ENCODE measurements around the gene LAMB4. TPM values are rescaled to one million over a fixed set of nuclear protein-coding genes. Genes with fewer than 3 reads are reported as not detected.

Gene LAMB4
- total RNA-seq, 1 experiment from 2014 or later = not detected

DNA sequence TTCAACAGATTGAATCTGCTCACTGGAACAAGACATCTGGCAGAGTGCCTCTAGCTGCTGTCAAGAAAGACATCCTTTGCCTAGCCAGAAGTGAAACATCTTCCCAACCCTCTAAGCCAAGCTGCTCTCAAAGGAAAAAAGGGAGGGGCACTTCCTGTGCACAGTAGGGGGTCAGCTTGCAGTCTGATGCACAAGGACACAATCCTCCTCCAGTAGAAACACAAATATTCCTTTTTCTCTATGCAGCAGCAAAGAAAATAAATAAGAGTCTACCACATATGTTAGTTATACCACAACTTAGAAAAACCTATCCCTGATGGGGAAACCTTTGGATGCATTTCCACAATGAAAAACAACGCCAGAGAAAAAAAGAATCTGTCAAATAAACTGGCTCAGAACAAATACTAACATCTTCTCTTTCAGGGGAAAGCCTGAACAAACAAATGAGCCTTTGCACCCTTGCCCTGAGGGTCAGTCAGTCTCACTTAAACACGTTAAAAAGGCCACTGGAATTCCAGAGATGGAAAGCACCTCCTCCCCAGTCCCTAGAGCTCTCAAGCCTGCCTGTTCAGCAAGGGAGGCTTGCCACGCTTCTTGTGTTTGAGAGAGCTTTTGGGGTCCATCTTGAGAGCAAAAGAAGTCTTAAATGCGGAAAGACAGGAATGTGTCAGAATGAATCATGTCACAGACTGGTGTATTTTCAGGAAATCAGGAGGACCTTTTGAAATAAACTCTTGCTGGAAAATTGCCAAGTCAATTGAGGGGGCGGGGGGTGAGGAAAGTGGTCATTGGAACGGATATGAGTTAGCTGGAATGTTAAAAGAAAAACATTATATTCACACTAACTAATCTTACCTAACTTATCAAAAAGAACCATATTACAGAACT is 134.7 kb downstream of the LAMB4 start:
- Histone ChIP-seq H3K4me3 (ENCODE audit: low read length) (no peak overlapping the region), H3K27ac (ENCODE audit: low read length) (no peak overlapping the region), H4K20me1 (ENCODE audit: insufficient read depth, low read depth, low read length) (no peaks in the 10 kb centered on the region), H2AFZ (ENCODE audit: low read length) (no peak overlapping the region), H3K4me1 (ENCODE audit: low read length) (no peaks in the 10 kb centered on the region), H3K36me3 (ENCODE audit: insufficient read depth, low read length) (no peaks in the 10 kb centered on the region), H3K4me2 (ENCODE audit: low read depth, low read length, poor library complexity, severe bottlenecking) (no peak overlapping the region), H3K9me2 (replicated peaks; ENCODE audit: insufficient read depth, low read length) (no peaks in the 10 kb centered on the region), H3K9ac (ENCODE audit: low read length) (no peak overlapping the region), H3K27me3 (ENCODE audit: low read length) (no peaks in the 10 kb centered on the region), H3K9me3 (ENCODE audit: low read length) (no peaks in the 10 kb centered on the region), H3K79me2 (ENCODE audit: low read length) (no peaks in the 10 kb centered on the region)
- no peak for DNase-seq

DNA sequence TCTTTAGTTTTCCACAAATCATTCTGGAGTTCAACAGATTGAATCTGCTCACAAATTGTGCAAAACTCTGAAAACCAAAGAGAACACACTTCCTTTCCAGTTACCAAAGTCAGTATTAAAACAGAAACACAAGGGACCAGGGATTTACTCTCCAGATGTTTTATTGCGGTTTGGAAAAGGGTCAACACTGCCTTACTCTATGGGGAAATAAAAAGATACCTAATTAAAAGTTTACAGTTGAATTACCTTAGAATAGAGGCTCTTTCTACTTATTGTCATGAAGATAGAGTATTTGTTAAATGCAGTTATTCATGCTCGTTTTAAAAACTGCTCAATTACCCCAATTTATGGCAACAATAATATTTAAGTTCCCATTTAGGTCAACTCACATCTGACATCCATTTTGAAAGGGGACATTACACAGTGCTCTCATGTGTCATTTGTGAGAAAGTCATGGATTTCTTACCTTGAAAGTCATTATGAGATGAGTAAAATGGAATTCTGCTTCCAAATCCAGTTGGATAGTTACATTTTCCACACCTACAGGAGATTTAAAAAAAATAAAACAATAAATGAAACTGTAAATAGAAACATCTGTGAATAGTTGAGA is 135.6 kb downstream of the LAMB4 start:
- no peak overlapping the region for H3K9ac ChIP-seq (ENCODE audit: low read length)
- no peaks in the 10 kb centered on the region for H3K79me2 ChIP-seq (ENCODE audit: low read length)
- no peaks in the 10 kb centered on the region for H3K27me3 ChIP-seq (ENCODE audit: low read length)
- no peak overlapping the region for H3K27ac ChIP-seq (ENCODE audit: low read length)
- H3K36me3 ChIP-seq (ENCODE audit: insufficient read depth, low read length) = no peaks in the 10 kb centered on the region
- no peaks in the 10 kb centered on the region for H3K4me1 ChIP-seq (ENCODE audit: low read length)
- DNase-seq = no peak
- H3K4me2 ChIP-seq (ENCODE audit: low read depth, low read length, poor library complexity, severe bottlenecking) = no peak overlapping the region
- H2AFZ ChIP-seq (ENCODE audit: low read length) = no peak overlapping the region
- no peaks in the 10 kb centered on the region for H4K20me1 ChIP-seq (ENCODE audit: insufficient read depth, low read depth, low read length)
- H3K9me3 ChIP-seq (ENCODE audit: low read length) = no peaks in the 10 kb centered on the region
- H3K9me2 ChIP-seq (replicated peaks; ENCODE audit: insufficient read depth, low read length) = no peaks in the 10 kb centered on the region
- no peak overlapping the region for H3K4me3 ChIP-seq (ENCODE audit: low read length)

DNA sequence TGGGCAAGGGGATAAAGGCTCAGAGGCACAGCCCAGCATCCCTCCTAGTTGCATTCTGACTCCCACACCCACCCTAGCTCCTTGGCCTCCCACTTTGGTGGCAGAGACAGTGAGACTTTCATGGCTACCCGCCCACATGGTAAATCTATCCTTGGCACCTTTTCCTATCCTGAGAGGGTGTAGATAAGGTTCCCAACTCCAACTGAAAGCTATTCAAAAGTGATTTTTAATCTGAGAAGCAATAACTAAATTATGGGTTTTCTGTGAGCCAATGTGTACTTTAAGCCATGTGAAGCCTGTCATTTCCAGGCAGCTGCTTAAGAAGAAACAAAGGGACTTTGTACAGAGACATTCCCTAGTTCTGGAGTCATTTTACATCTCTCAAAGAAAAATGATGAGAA is 136.3 kb downstream of the LAMB4 start:
- no peak overlapping the region for H3K27ac ChIP-seq (ENCODE audit: low read length)
- no peaks in the 10 kb centered on the region for H3K4me1 ChIP-seq (ENCODE audit: low read length)
- no peak overlapping the region for H2AFZ ChIP-seq (ENCODE audit: low read length)
- H3K79me2 ChIP-seq (ENCODE audit: low read length) = no peaks in the 10 kb centered on the region
- H3K36me3 ChIP-seq (ENCODE audit: insufficient read depth, low read length) = no peaks in the 10 kb centered on the region
- H3K4me2 ChIP-seq (ENCODE audit: low read depth, low read length, poor library complexity, severe bottlenecking) = no peak overlapping the region
- DNase-seq = no peak
- no peak overlapping the region for H3K9ac ChIP-seq (ENCODE audit: low read length)
- no peaks in the 10 kb centered on the region for H3K9me3 ChIP-seq (ENCODE audit: low read length)
- H3K9me2 ChIP-seq (replicated peaks; ENCODE audit: insufficient read depth, low read length) = no peaks in the 10 kb centered on the region
- no peaks in the 10 kb centered on the region for H4K20me1 ChIP-seq (ENCODE audit: insufficient read depth, low read depth, low read length)
- no peak overlapping the region for H3K4me3 ChIP-seq (ENCODE audit: low read length)
- no peaks in the 10 kb centered on the region for H3K27me3 ChIP-seq (ENCODE audit: low read length)

DNA sequence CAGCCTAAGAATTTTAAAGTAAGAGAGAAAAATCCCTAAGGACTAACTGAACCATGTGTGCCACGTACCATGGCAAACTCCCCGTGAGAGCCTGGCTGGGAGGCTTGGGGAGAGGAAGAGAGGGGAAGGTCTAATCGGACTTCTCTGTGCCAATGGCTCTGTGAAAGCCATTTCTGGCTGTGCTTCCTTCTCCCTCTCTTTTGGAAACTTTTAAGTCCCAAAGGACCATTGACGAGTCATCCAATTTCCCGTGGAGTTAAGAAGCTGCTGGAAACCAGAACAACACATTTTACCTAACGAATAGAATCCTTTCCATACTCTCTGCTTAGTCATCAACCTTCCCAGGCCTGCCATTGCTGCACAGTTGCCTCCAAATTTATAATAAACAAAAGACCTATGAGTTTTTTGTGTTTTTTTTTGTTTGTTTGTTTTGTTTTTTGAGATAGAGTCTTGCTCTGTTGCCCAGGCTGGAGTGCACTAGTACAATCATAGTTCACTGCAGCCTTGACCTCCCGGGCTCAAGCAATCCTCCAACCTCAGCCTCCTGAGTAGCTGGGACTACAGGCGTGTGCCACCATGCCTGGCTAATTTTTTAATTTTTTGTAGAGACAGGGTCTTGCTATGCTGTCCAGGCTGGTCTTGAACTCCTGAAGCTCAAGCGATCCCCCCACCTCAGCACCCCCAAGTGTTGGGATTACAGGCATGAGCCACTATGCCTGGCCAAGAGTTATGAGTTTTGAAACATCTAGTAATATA is 140.4 kb downstream of the LAMB4 start:
- H3K9me2 ChIP-seq (replicated peaks; ENCODE audit: insufficient read depth, low read length) = no peaks in the 10 kb centered on the region
- DNase-seq = no peak
- H4K20me1 ChIP-seq (ENCODE audit: insufficient read depth, low read depth, low read length) = no peaks in the 10 kb centered on the region
- H3K27ac ChIP-seq (ENCODE audit: low read length) = no peak overlapping the region
- no peaks in the 10 kb centered on the region for H3K4me1 ChIP-seq (ENCODE audit: low read length)
- H3K79me2 ChIP-seq (ENCODE audit: low read length) = no peaks in the 10 kb centered on the region
- H3K4me2 ChIP-seq (ENCODE audit: low read depth, low read length, poor library complexity, severe bottlenecking) = no peak overlapping the region
- H3K4me3 ChIP-seq (ENCODE audit: low read length) = no peak overlapping the region
- no peak overlapping the region for H3K9ac ChIP-seq (ENCODE audit: low read length)
- no peaks in the 10 kb centered on the region for H3K9me3 ChIP-seq (ENCODE audit: low read length)
- H2AFZ ChIP-seq (ENCODE audit: low read length) = no peak overlapping the region
- H3K36me3 ChIP-seq (ENCODE audit: insufficient read depth, low read length) = no peaks in the 10 kb centered on the region
- H3K27me3 ChIP-seq (ENCODE audit: low read length) = no peaks in the 10 kb centered on the region

DNA sequence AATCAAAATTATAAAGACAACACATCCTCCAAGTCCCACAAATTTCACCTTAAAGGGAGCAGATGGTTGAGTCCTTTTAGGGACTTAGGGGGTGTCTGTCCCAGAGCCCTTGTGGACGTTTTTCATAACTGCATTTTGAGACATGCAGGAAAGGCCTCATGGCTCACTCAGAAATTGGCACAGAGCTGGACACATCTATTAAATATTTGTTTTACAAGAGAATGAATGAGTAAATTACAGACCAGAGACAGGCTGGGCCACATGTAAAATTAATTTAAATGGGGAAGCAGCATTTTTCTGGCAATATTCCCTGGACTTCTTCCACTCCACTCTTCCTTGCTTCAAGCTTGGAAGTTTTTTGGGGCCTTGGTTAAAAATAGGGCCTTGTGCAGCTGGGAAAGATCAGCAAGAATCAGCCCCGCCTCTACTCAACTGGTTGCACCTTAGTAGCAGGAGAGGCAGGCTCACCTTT is 147.2 kb downstream of the LAMB4 start:
- H3K79me2 ChIP-seq (ENCODE audit: low read length) = no peaks in the 10 kb centered on the region
- H3K36me3 ChIP-seq (ENCODE audit: insufficient read depth, low read length) = no peaks in the 10 kb centered on the region

DNA sequence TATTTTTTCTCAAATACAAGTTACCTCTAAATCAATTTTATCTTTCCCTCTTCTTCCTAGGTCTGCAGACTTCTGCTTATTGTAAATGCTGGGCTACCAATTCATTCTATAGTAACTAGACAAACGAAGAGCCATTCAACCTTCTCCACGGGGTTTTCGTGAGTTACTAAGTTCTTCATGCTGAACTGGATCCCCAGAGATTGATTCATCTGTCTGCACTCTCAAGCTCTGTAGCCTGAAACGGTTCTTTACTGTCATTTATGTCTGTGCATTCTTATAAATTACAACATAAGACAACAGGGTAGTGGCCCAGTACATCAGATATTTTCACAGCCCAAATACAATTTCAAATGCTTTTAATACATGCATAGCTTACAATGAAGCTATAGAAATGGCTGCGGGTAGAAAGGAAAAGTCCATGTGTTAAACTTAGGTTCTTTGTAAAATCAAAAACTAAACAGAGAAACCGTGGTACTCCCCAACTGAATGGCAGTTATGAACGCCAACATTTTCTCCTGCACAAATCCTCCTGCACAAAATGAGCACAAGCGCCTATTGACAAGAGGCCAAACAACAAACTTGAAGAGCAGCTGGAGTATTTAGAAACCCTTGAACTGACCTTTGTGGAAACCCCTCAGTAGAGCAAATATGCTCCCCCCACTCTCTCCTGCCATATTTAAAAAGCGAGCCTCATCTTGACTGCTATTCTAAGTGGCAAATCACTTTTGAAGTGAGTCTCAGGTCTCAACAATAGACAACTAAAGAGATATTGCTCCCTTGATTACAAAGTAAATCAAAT is 147.9 kb downstream of the LAMB4 start:
- no peak overlapping the region for H3K27ac ChIP-seq (ENCODE audit: low read length)

More for the DNA sequence above, 147.2 kb downstream of the LAMB4 start:
- no peak overlapping the region for H3K27ac ChIP-seq (ENCODE audit: low read length)
- no peaks in the 10 kb centered on the region for H3K9me3 ChIP-seq (ENCODE audit: low read length)
- no peaks in the 10 kb centered on the region for H4K20me1 ChIP-seq (ENCODE audit: insufficient read depth, low read depth, low read length)
- H3K9me2 ChIP-seq (replicated peaks; ENCODE audit: insufficient read depth, low read length) = no peaks in the 10 kb centered on the region
- no peak overlapping the region for H3K4me3 ChIP-seq (ENCODE audit: low read length)
- H3K4me1 ChIP-seq (ENCODE audit: low read length) = no peaks in the 10 kb centered on the region
- H3K9ac ChIP-seq (ENCODE audit: low read length) = no peak overlapping the region
- H3K27me3 ChIP-seq (ENCODE audit: low read length) = no peaks in the 10 kb centered on the region
- no peak overlapping the region for H3K4me2 ChIP-seq (ENCODE audit: low read depth, low read length, poor library complexity, severe bottlenecking)
- no peak overlapping the region for H2AFZ ChIP-seq (ENCODE audit: low read length)
- DNase-seq = no peak

DNA sequence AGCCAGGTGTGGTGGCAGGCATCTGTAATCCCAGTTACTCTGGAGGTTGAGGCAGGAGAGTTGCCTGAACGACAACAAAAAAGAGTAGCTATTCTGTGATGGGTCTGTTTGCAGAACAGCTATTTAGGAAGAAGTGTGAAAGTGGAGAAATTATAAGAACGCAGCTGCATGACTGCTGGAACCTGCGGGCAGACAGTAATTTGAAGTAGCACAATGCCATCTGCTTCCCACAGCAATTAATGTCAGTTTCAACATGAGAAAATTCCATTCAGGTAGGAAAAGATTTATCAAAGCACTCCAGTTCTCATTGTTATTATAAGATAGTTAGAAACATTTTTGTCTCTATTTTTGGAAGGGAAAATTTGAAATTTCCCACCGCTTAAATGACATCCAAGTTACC is 148.7 kb downstream of the LAMB4 start:
- no peak overlapping the region for H3K9ac ChIP-seq (ENCODE audit: low read length)
- H3K4me1 ChIP-seq (ENCODE audit: low read length) = no peaks in the 10 kb centered on the region
- no peak overlapping the region for H3K27ac ChIP-seq (ENCODE audit: low read length)
- H3K4me2 ChIP-seq (ENCODE audit: low read depth, low read length, poor library complexity, severe bottlenecking) = no peak overlapping the region
- H3K4me3 ChIP-seq (ENCODE audit: low read length) = no peak overlapping the region
- H2AFZ ChIP-seq (ENCODE audit: low read length) = no peak overlapping the region
- no peaks in the 10 kb centered on the region for H3K9me2 ChIP-seq (replicated peaks; ENCODE audit: insufficient read depth, low read length)
- no peaks in the 10 kb centered on the region for H3K9me3 ChIP-seq (ENCODE audit: low read length)
- no peaks in the 10 kb centered on the region for H4K20me1 ChIP-seq (ENCODE audit: insufficient read depth, low read depth, low read length)
- DNase-seq = no peak
- no peaks in the 10 kb centered on the region for H3K27me3 ChIP-seq (ENCODE audit: low read length)
- H3K36me3 ChIP-seq (ENCODE audit: insufficient read depth, low read length) = no peaks in the 10 kb centered on the region
- no peaks in the 10 kb centered on the region for H3K79me2 ChIP-seq (ENCODE audit: low read length)

More for the DNA sequence above, 147.9 kb downstream of the LAMB4 start:
- Histone ChIP-seq H3K9me2 (replicated peaks; ENCODE audit: insufficient read depth, low read length) (no peaks in the 10 kb centered on the region), H3K4me2 (ENCODE audit: low read depth, low read length, poor library complexity, severe bottlenecking) (no peak overlapping the region), H3K9me3 (ENCODE audit: low read length) (no peaks in the 10 kb centered on the region), H3K4me1 (ENCODE audit: low read length) (no peaks in the 10 kb centered on the region), H4K20me1 (ENCODE audit: insufficient read depth, low read depth, low read length) (no peaks in the 10 kb centered on the region), H3K9ac (ENCODE audit: low read length) (no peak overlapping the region), H3K4me3 (ENCODE audit: low read length) (no peak overlapping the region), H3K79me2 (ENCODE audit: low read length) (no peaks in the 10 kb centered on the region), H2AFZ (ENCODE audit: low read length) (no peak overlapping the region), H3K36me3 (ENCODE audit: insufficient read depth, low read length) (no peaks in the 10 kb centered on the region), H3K27me3 (ENCODE audit: low read length) (no peaks in the 10 kb centered on the region)
- DNase-seq = no peak
